WTC11 (cell line): ENCODE data around the gene AGAP1. TPM values are rescaled to one million over a fixed set of nuclear protein-coding genes. Genes with fewer than 3 reads are reported as not detected.

Source experiments
- ATAC-seq: fragments of 200-7000 bp; cut with Tn5 transposase; 2 replicates; pipeline ENCODE4 v1.10.0; 2021; ENCODE audit warnings: mild to moderate bottlenecking, moderate library complexity
- CTCF ChIA-PET: fragments of 300-600 bp; sonication (Branson Sonifier 250); formaldehyde crosslinking; loops from one replicate; lab custom pipeline; 2021; ENCODE audit warnings: antibody characterized with exemption; lab: Charles Lee
- POLR2A ChIA-PET: fragments of 350-600 bp; sonication (Branson Sonifier 250); formaldehyde crosslinking; loops from one replicate; lab custom pipeline; 2021; ENCODE audit warnings: antibody characterized with exemption; lab: Charles Lee
- DNase-seq: peaks from one replicate; pipeline ENCODE4 v3.0.0; 2021; ENCODE audit warnings: low spot score
- H3K27ac Mint-ChIP-seq: 2 replicates; pipeline ENCODE4 v1.8.0; 2021; ENCODE audit warnings: mixed read lengths
- H3K27me3 Mint-ChIP-seq: 2 replicates; pipeline ENCODE4 v1.8.0; 2021; ENCODE audit warnings: low read depth, mild to moderate bottlenecking, moderate library complexity, mixed read lengths
- H3K36me3 Mint-ChIP-seq: 2 replicates; pipeline ENCODE4 v1.8.0; 2021; ENCODE audit warnings: mixed read lengths
- H3K4me1 Mint-ChIP-seq: 2 replicates; pipeline ENCODE4 v1.8.0; 2022; ENCODE audit warnings: mixed read lengths
- H3K4me3 Mint-ChIP-seq: 2 replicates; pipeline ENCODE4 v1.8.0; 2021; ENCODE audit warnings: mild to moderate bottlenecking, moderate library complexity, mixed read lengths
- H3K9me3 Mint-ChIP-seq: 2 replicates; pipeline ENCODE4 v1.8.0; 2021; ENCODE audit warnings: mixed read lengths
- ELF4 ChIP-seq: sonication (generic); formaldehyde crosslinking; IDR thresholded peaks from 2 replicates; pipeline ENCODE4 v1.8.1; 2022; ENCODE audit warnings: low read depth, mild to moderate bottlenecking, moderate library complexity, missing genetic modification reagents
- JAZF1 ChIP-seq: fragments of 250-450 bp; sonication (Bioruptor Pico); IDR thresholded peaks from 2 replicates; pipeline ENCODE4 v1.9.0; 2021; ENCODE audit warnings: moderate library complexity, mild to moderate bottlenecking, inconsistent platforms
- JUN ChIP-seq: sonication (generic); formaldehyde crosslinking; IDR thresholded peaks from 2 replicates; pipeline ENCODE4 v1.8.0; 2023; ENCODE audit warnings: mild to moderate bottlenecking, missing genetic modification reagents
- RELA ChIP-seq: sonication (generic); formaldehyde crosslinking; IDR thresholded peaks from 2 replicates; pipeline ENCODE4 v1.8.1; 2022; ENCODE audit warnings: missing genetic modification reagents, mild to moderate bottlenecking, borderline replicate concordance
- SMAD3 ChIP-seq: sonication (generic); formaldehyde crosslinking; IDR thresholded peaks from 2 replicates; pipeline ENCODE4 v1.8.0; 2022; ENCODE audit warnings: missing genetic modification reagents, mild to moderate bottlenecking, borderline replicate concordance
- ZMAT4 ChIP-seq: fragments of 250-450 bp; sonication (Bioruptor Pico); IDR thresholded peaks from 2 replicates; pipeline ENCODE4 v1.9.0; 2021; ENCODE audit warnings: mild to moderate bottlenecking
- ZNF416 ChIP-seq: fragments of 250-450 bp; sonication (Bioruptor Pico); IDR thresholded peaks from 2 replicates; pipeline ENCODE4 v1.9.0; 2021; ENCODE audit warnings: mild to moderate bottlenecking, inconsistent platforms
- ZSCAN18 ChIP-seq: fragments of 250-450 bp; sonication (Bioruptor Pico); IDR thresholded peaks from 2 replicates; pipeline ENCODE4 v2.1.2; 2022; ENCODE audit warnings: mild to moderate bottlenecking, moderate library complexity
- total RNA-seq: library from RNA; stranded (reverse); gene quantifications from 3 replicates; pipeline ENCODE4 v1.2.3, GENCODE V29; 2021
- TF ChIP-seq, protein P1 (sequence below): sonication (generic); formaldehyde crosslinking; IDR thresholded peaks from 2 replicates; pipeline ENCODE4 v1.8.1; 2023; ENCODE audit warnings: mild to moderate bottlenecking, moderate library complexity, missing genetic modification reagents
- TF ChIP-seq, protein P2 (sequence below): sonication (generic); formaldehyde crosslinking; IDR thresholded peaks from 2 replicates; pipeline ENCODE4 v1.8.1; 2023; ENCODE audit warnings: mild to moderate bottlenecking, missing genetic modification reagents, moderate library complexity
- TF ChIP-seq, protein P3 (sequence below): sonication (generic); formaldehyde crosslinking; IDR thresholded peaks from 2 replicates; pipeline ENCODE4 v1.8.1; 2022; ENCODE audit warnings: missing genetic modification reagents, borderline replicate concordance
- TF ChIP-seq, protein P4 (sequence below): sonication (generic); formaldehyde crosslinking; IDR thresholded peaks from 2 replicates; pipeline ENCODE4 v1.8.1; 2023; ENCODE audit warnings: mild to moderate bottlenecking, missing genetic modification reagents, moderate library complexity
- TF ChIP-seq, protein P5 (sequence below): sonication (generic); formaldehyde crosslinking; conservative IDR thresholded peaks from 2 replicates; pipeline ENCODE4 v1.8.1; 2023; ENCODE audit warnings: mild to moderate bottlenecking, low read depth, missing genetic modification reagents, moderate library complexity
- TF ChIP-seq, protein P6 (sequence below): sonication (generic); formaldehyde crosslinking; IDR thresholded peaks from 2 replicates; pipeline ENCODE4 v1.8.1; 2022; ENCODE audit warnings: low read depth, mild to moderate bottlenecking, moderate library complexity, missing genetic modification reagents, borderline replicate concordance
- TF ChIP-seq, protein P7 (sequence below): fragments of 200-600 bp; IDR thresholded peaks from 2 replicates; pipeline ENCODE4 v1.8.0; 2022; ENCODE audit warnings: antibody characterized with exemption

AGAP1 gene
- total RNA-seq, 1 experiment from 2014 or later: 49.3 TPM

DNA sequence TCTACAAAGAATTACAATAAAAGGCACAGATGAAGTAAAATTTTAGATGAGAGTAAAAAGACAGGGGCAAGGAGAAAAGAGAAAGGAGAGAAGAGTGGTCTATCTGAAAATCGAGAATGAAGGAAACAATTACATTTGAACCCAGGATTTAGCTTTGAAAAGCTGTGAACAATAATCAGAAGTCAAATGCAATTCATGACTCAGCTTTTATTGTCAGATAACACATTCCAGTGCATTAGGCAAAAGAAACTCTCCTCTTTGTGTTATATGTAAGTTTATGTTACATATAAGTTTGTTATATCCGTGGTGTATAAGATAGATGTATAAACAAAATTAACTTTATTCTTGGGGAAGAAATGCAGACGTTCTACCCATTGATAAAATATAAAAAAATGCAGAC, 389.8 kb downstream of the AGAP1 start (continued):
- TF ChIP-seq, protein P1, sequence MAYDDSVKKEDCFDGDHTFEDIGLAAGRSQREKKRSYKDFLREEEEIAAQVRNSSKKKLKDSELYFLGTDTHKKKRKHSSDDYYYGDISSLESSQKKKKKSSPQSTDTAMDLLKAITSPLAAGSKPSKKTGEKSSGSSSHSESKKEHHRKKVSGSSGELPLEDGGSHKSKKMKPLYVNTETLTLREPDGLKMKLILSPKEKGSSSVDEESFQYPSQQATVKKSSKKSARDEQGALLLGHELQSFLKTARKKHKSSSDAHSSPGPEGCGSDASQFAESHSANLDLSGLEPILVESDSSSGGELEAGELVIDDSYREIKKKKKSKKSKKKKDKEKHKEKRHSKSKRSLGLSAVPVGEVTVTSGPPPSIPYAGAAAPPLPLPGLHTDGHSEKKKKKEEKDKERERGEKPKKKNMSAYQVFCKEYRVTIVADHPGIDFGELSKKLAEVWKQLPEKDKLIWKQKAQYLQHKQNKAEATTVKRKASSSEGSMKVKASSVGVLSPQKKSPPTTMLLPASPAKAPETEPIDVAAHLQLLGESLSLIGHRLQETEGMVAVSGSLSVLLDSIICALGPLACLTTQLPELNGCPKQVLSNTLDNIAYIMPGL (CRISPR knock-in tag): no peak
- TF ChIP-seq, protein P2, sequence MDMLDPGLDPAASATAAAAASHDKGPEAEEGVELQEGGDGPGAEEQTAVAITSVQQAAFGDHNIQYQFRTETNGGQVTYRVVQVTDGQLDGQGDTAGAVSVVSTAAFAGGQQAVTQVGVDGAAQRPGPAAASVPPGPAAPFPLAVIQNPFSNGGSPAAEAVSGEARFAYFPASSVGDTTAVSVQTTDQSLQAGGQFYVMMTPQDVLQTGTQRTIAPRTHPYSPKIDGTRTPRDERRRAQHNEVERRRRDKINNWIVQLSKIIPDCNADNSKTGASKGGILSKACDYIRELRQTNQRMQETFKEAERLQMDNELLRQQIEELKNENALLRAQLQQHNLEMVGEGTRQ: no peak
- TF ChIP-seq JUN (CRISPR knock-in tag): no peak
- TF ChIP-seq JAZF1 (CRISPR knock-in tag): no peak
- TF ChIP-seq ELF4 (CRISPR knock-in tag): no peak
- TF ChIP-seq SMAD3 (CRISPR knock-in tag): no peak
- TF ChIP-seq, all 79 proteins: peak for 0

GRCh38 chr2:235889302-235889630, 395.4 kb downstream of the AGAP1 start:
- no peak overlapping the region for H3K27ac Mint-ChIP-seq
- ChIA-PET CTCF (interaction anchor here (0.9 to 1.5 kb wide), 2 partner anchors 47 to 110 kb away, joined by 3 read pairs; no protein-coding TSS in a partner anchor), POLR2A (no interaction called here)
- no peak overlapping the region for H3K4me3 Mint-ChIP-seq
- no peaks in the 10 kb centered on the region for H3K27me3 Mint-ChIP-seq
- H3K9me3 Mint-ChIP-seq: no peaks in the 10 kb centered on the region
- no peaks in the 10 kb centered on the region for H3K4me1 Mint-ChIP-seq
- DNase-seq (no peak), ATAC-seq (no peak)
- TF ChIP-seq ZNF416 (CRISPR knock-in tag): no peak
- peaks cover 11% of the 10 kb centered on the region for H3K36me3 Mint-ChIP-seq

GRCh38 chr2:235893129-235893698, 399.4 kb downstream of the AGAP1 start:
- CTCF ChIA-PET: no interaction called here
- Mint-ChIP-seq H3K4me3 (no peak overlapping the region), H3K9me3 (0 out of 2 replicates have a peak, but pooled peaks cover 4% of the 10 kb centered on the region), H3K27me3 (no peaks in the 10 kb centered on the region), H3K4me1 (0 out of 2 replicates have a peak, but pooled peaks cover 2% of the 10 kb centered on the region), H3K27ac (no peak overlapping the region; the same call in 1 of the 2 replicates), H3K36me3 (peaks cover 19% of the 10 kb centered on the region)
- POLR2A ChIA-PET: no interaction called here
- DNase-seq (no peak), ATAC-seq (no peak)
- TF ChIP-seq, protein P3, sequence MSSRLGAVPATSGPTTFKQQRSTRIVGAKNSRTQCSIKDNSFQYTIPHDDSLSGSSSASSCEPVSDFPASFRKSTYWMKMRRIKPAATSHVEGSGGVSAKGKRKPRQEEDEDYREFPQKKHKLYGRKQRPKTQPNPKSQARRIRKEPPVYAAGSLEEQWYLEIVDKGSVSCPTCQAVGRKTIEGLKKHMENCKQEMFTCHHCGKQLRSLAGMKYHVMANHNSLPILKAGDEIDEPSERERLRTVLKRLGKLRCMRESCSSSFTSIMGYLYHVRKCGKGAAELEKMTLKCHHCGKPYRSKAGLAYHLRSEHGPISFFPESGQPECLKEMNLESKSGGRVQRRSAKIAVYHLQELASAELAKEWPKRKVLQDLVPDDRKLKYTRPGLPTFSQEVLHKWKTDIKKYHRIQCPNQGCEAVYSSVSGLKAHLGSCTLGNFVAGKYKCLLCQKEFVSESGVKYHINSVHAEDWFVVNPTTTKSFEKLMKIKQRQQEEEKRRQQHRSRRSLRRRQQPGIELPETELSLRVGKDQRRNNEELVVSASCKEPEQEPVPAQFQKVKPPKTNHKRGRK: no peak
- TF ChIP-seq, protein P4, sequence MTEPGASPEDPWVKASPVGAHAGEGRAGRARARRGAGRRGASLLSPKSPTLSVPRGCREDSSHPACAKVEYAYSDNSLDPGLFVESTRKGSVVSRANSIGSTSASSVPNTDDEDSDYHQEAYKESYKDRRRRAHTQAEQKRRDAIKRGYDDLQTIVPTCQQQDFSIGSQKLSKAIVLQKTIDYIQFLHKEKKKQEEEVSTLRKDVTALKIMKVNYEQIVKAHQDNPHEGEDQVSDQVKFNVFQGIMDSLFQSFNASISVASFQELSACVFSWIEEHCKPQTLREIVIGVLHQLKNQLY: no peak
- TF ChIP-seq ZSCAN18 (no peak), JAZF1 (CRISPR knock-in tag) (no peak), ZMAT4 (CRISPR knock-in tag) (no peak), RELA (CRISPR knock-in tag) (no peak)
- TF ChIP-seq, protein P2: no peak
- TF ChIP-seq, protein P5, sequence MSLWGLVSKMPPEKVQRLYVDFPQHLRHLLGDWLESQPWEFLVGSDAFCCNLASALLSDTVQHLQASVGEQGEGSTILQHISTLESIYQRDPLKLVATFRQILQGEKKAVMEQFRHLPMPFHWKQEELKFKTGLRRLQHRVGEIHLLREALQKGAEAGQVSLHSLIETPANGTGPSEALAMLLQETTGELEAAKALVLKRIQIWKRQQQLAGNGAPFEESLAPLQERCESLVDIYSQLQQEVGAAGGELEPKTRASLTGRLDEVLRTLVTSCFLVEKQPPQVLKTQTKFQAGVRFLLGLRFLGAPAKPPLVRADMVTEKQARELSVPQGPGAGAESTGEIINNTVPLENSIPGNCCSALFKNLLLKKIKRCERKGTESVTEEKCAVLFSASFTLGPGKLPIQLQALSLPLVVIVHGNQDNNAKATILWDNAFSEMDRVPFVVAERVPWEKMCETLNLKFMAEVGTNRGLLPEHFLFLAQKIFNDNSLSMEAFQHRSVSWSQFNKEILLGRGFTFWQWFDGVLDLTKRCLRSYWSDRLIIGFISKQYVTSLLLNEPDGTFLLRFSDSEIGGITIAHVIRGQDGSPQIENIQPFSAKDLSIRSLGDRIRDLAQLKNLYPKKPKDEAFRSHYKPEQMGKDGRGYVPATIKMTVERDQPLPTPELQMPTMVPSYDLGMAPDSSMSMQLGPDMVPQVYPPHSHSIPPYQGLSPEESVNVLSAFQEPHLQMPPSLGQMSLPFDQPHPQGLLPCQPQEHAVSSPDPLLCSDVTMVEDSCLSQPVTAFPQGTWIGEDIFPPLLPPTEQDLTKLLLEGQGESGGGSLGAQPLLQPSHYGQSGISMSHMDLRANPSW (CRISPR knock-in tag): no peak
- TF ChIP-seq, protein P6, sequence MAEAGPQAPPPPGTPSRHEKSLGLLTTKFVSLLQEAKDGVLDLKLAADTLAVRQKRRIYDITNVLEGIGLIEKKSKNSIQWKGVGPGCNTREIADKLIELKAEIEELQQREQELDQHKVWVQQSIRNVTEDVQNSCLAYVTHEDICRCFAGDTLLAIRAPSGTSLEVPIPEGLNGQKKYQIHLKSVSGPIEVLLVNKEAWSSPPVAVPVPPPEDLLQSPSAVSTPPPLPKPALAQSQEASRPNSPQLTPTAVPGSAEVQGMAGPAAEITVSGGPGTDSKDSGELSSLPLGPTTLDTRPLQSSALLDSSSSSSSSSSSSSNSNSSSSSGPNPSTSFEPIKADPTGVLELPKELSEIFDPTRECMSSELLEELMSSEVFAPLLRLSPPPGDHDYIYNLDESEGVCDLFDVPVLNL (CRISPR knock-in tag): no peak
- TF ChIP-seq, protein P7, sequence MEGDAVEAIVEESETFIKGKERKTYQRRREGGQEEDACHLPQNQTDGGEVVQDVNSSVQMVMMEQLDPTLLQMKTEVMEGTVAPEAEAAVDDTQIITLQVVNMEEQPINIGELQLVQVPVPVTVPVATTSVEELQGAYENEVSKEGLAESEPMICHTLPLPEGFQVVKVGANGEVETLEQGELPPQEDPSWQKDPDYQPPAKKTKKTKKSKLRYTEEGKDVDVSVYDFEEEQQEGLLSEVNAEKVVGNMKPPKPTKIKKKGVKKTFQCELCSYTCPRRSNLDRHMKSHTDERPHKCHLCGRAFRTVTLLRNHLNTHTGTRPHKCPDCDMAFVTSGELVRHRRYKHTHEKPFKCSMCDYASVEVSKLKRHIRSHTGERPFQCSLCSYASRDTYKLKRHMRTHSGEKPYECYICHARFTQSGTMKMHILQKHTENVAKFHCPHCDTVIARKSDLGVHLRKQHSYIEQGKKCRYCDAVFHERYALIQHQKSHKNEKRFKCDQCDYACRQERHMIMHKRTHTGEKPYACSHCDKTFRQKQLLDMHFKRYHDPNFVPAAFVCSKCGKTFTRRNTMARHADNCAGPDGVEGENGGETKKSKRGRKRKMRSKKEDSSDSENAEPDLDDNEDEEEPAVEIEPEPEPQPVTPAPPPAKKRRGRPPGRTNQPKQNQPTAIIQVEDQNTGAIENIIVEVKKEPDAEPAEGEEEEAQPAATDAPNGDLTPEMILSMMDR: no peak
